Upper lobe of right lung (tissue), 1 donor: ENCODE results near the gene CPNE1. TPM values are rescaled to one million over a fixed set of nuclear protein-coding genes. Genes with fewer than 3 reads are reported as not detected.

Experiments
- ATAC-seq: fragments of 200-7000 bp; cut with Tn5 transposase; one replicate; pipeline ENCODE4 v1.9.1; 2020; ENCODE audit warnings: mild to moderate bottlenecking, moderate library complexity
- DNase-seq: peaks from one replicate; pipeline ENCODE4 v3.0.0-alpha.2; 2020
- H3K27ac ChIP-seq: fragments of 200-600 bp; one replicate; pipeline ENCODE4 v1.8.0; 2022
- H3K27me3 ChIP-seq: fragments of 200-600 bp; one replicate; pipeline ENCODE4 v1.8.0; 2022; ENCODE audit warnings: mild to moderate bottlenecking
- H3K36me3 ChIP-seq: fragments of 200-600 bp; one replicate; pipeline ENCODE4 v1.8.0; 2022
- H3K4me1 ChIP-seq: fragments of 200-600 bp; one replicate; pipeline ENCODE4 v1.8.0; 2022
- H3K4me3 ChIP-seq: fragments of 200-600 bp; one replicate; pipeline ENCODE4 v1.8.0; 2022; ENCODE audit warnings: mild to moderate bottlenecking
- H3K9me3 ChIP-seq: fragments of 200-600 bp; one replicate; pipeline ENCODE4 v1.8.0; 2022
- CTCF ChIP-seq: fragments of 200-600 bp; IDR thresholded peaks from one replicate; pipeline ENCODE4 v1.8.0; 2022; ENCODE audit warnings: antibody characterized with exemption
- intact Hi-C: fragments of 100-400 bp; cut with DNase I; formaldehyde crosslinking; loops from one replicate; pipeline ENCODE4 v1.11.0; 2022
- total RNA-seq: library from RNA; stranded (reverse); fragmentation: NEBNext Ultra II Directional; extraction: Animal tissue kit (Norgen Biotek cat#: 25700); gene quantifications from one replicate; pipeline ENCODE4 v1.2.1, GENCODE V29; 2021
- donor health status: DM: no; HTN: yes; CAD: no; lungs with severe emphysema.

Gene CPNE1
- total RNA-seq, 1 donor from 2014 or later, result 179 TPM

- TF ChIP-seq CTCF, result no peak
- ATAC-seq, result no peak
- Histone ChIP-seq H3K27ac (no peak overlapping the region), H3K27me3 (peaks cover 11% of the 10 kb centered on the region), H3K9me3 (no peaks in the 10 kb centered on the region), H3K36me3 (no peaks in the 10 kb centered on the region), H3K4me1 (peaks cover 4% of the 10 kb centered on the region), H3K4me3 (no peak overlapping the region)
- DNase-seq, result no peak
- intact Hi-C loops, result no loop called here
These were observed 68.8 kb downstream of the CPNE1 start for GRCh38 chr20:35595901-35596300.

GRCh38 chr20:35595456-35595855 is 69.2 kb downstream of the CPNE1 start:
- no peak for DNase-seq
- H3K27me3 ChIP-seq, result peaks cover 7% of the 10 kb centered on the region
- H3K4me3 ChIP-seq, result no peak overlapping the region
- no peak for TF ChIP-seq CTCF
- intact Hi-C loops, result no loop called here
- H3K36me3 ChIP-seq, result no peaks in the 10 kb centered on the region
- no peak for ATAC-seq
- no peaks in the 10 kb centered on the region for H3K4me1 ChIP-seq
- H3K9me3 ChIP-seq, result no peaks in the 10 kb centered on the region
- H3K27ac ChIP-seq, result no peak overlapping the region

GRCh38 chr20:35592339-35592974 is 72.2 kb downstream of the CPNE1 start:
- Histone ChIP-seq H3K4me3 (no peak overlapping the region), H3K36me3 (no peaks in the 10 kb centered on the region), H3K4me1 (no peaks in the 10 kb centered on the region), H3K27me3 (no peaks in the 10 kb centered on the region), H3K9me3 (no peaks in the 10 kb centered on the region), H3K27ac (no peak overlapping the region)
- no peak for ATAC-seq
- TF ChIP-seq CTCF, result no peak
- intact Hi-C loops, result no loop called here
- no peak for DNase-seq

GRCh38 chr20:35588397-35588796 is 76.3 kb downstream of the CPNE1 start:
- intact Hi-C loops, result no loop called here
- H3K27me3 ChIP-seq, result no peaks in the 10 kb centered on the region
- no peak overlapping the region for H3K27ac ChIP-seq
- no peak for TF ChIP-seq CTCF
- ATAC-seq, result no peak
- no peak overlapping the region for H3K4me3 ChIP-seq
- H3K9me3 ChIP-seq, result no peaks in the 10 kb centered on the region
- no peak for DNase-seq
- no peaks in the 10 kb centered on the region for H3K36me3 ChIP-seq
- H3K4me1 ChIP-seq, result no peaks in the 10 kb centered on the region

- no peak overlapping the region for H3K27ac ChIP-seq
- H3K4me1 ChIP-seq, result no peaks in the 10 kb centered on the region
- H3K4me3 ChIP-seq, result no peak overlapping the region
- intact Hi-C loops, result no loop called here
- ATAC-seq (no peak), DNase-seq (no peak)
- H3K36me3 ChIP-seq, result no peaks in the 10 kb centered on the region
- H3K27me3 ChIP-seq, result no peaks in the 10 kb centered on the region
- no peak for TF ChIP-seq CTCF
- H3K9me3 ChIP-seq, result no peaks in the 10 kb centered on the region
These were observed 77.3 kb downstream of the CPNE1 start for GRCh38 chr20:35587436-35587835.
